Measurements from ENCODE around the gene AUTS2. TPM values are rescaled to one million over a fixed set of nuclear protein-coding genes. Genes with fewer than 3 reads are reported as not detected.

AUTS2 gene
- polyA plus RNA-seq, 3 donors: 0.08 to 0.35 TPM; not detected in 1

- Mint-ChIP-seq H3K27ac (no peak overlapping the region), H3K27me3 (ENCODE audit: low read depth in 3 of 3) (no peaks in the 10 kb centered on the region), H3K9me3 (peaks cover 0 to 1% (median 0%) of the 10 kb centered on the region in 7 donors), H3K4me1 (peaks cover 4% of the 10 kb centered on the region), H3K4me3 (no peak overlapping the region), H3K36me3 (no peaks in the 10 kb centered on the region)
- intact Hi-C loops (cut with micrococcal nuclease): no loop called here
- Histone ChIP-seq H3K36me3 (replicated peaks in 1 of 2; ENCODE audit: control insufficient read depth in 1 of 2, insufficient read depth in 2 of 2, low read length in 2 of 2) (no peaks in the 10 kb centered on the region), H2AFZ (ENCODE audit: insufficient read depth, low read depth, low read length, poor library complexity, severe bottlenecking) (no peak overlapping the region), H3K27me3 (ENCODE audit: control insufficient read depth in 2 of 2, insufficient read depth in 2 of 2, low read length in 2 of 2) (no peaks in the 10 kb centered on the region), H3K9ac (ENCODE audit: insufficient read depth, low read length, poor library complexity, severe bottlenecking) (no peak overlapping the region), H3K4me3 (replicated peaks in 1 of 3; ENCODE audit: low read depth in 2 of 3, low read length in 3 of 3) (no peak overlapping the region), H3K4me1 (ENCODE audit: control insufficient read depth in 1 of 2, insufficient read depth in 2 of 2, low read length in 2 of 2) (no peaks in the 10 kb centered on the region), H3K9me3 (replicated peaks in 1 of 2; ENCODE audit: control insufficient read depth in 1 of 2, insufficient read depth in 1 of 2, low read length in 2 of 2) (no peaks in the 10 kb centered on the region), H3K4me2 (replicated peaks; ENCODE audit: extremely low read depth, low read length, poor library complexity, severe bottlenecking) (no peak overlapping the region), H4K20me1 (ENCODE audit: insufficient read depth, low read length) (no peaks in the 10 kb centered on the region), H3K27ac (ENCODE audit: low read depth in 1 of 2, low read length in 2 of 2) (no peak overlapping the region), H3K79me2 (ENCODE audit: insufficient read depth, low read length) (no peaks in the 10 kb centered on the region)
- TF ChIP-seq CTCF (IDR thresholded peaks at IDR 0.05): no peak
- 100% methylated on average over 3 of the region's 3 CpGs for WGBS (ENCODE audit: insufficient coverage)
- DNase-seq: no peak
Observed at GRCh38 chr7:70030745-70031144, 432.5 kb downstream of the AUTS2 start.

GRCh38 chr7:70031245-70031644 is 433.0 kb downstream of the AUTS2 start:
- intact Hi-C loops (cut with micrococcal nuclease): no loop called here
- Histone ChIP-seq H3K27me3 (ENCODE audit: control insufficient read depth in 2 of 2, insufficient read depth in 2 of 2, low read length in 2 of 2) (no peaks in the 10 kb centered on the region), H2AFZ (ENCODE audit: insufficient read depth, low read depth, low read length, poor library complexity, severe bottlenecking) (no peak overlapping the region), H3K79me2 (ENCODE audit: insufficient read depth, low read length) (no peaks in the 10 kb centered on the region), H3K9me3 (replicated peaks in 1 of 2; ENCODE audit: control insufficient read depth in 1 of 2, insufficient read depth in 1 of 2, low read length in 2 of 2) (no peaks in the 10 kb centered on the region), H3K4me2 (replicated peaks; ENCODE audit: extremely low read depth, low read length, poor library complexity, severe bottlenecking) (no peak overlapping the region), H3K36me3 (replicated peaks in 1 of 2; ENCODE audit: control insufficient read depth in 1 of 2, insufficient read depth in 2 of 2, low read length in 2 of 2) (no peaks in the 10 kb centered on the region), H4K20me1 (ENCODE audit: insufficient read depth, low read length) (no peaks in the 10 kb centered on the region), H3K4me3 (replicated peaks in 1 of 3; ENCODE audit: low read depth in 2 of 3, low read length in 3 of 3) (no peak overlapping the region), H3K9ac (ENCODE audit: insufficient read depth, low read length, poor library complexity, severe bottlenecking) (no peak overlapping the region), H3K4me1 (ENCODE audit: control insufficient read depth in 1 of 2, insufficient read depth in 2 of 2, low read length in 2 of 2) (no peaks in the 10 kb centered on the region), H3K27ac (ENCODE audit: low read depth in 1 of 2, low read length in 2 of 2) (no peak overlapping the region)
- 83% methylated on average over 2 of the region's 4 CpGs for WGBS (ENCODE audit: insufficient coverage)
- H3K4me1 Mint-ChIP-seq: peaks cover 4% of the 10 kb centered on the region
- H3K27me3 Mint-ChIP-seq (ENCODE audit: low read depth in 3 of 3): no peaks in the 10 kb centered on the region
- TF ChIP-seq CTCF (IDR thresholded peaks at IDR 0.05): no peak
- no peak for DNase-seq
- no peak overlapping the region for H3K4me3 Mint-ChIP-seq
- no peaks in the 10 kb centered on the region for H3K36me3 Mint-ChIP-seq
- peaks cover 0 to 1% (median 0%) of the 10 kb centered on the region in 7 donors for H3K9me3 Mint-ChIP-seq
- no peak overlapping the region for H3K27ac Mint-ChIP-seq

Measured in CD14-positive monocyte (primary cell).